GM23338 (cell line): ENCODE data around the gene RTN4IP1. TPM values are rescaled to one million over a fixed set of nuclear protein-coding genes. Genes with fewer than 3 reads are reported as not detected.

Experiments
- ATAC-seq: fragments of 200-7000 bp; cut with Tn5 transposase; 3 replicates; pipeline ENCODE4 v1.9.1; 2020
- DNase-seq: peaks from one replicate; pipeline ENCODE4 v3.0.0-alpha.2; 2015; ENCODE audit warnings: low spot score
- H2AFZ ChIP-seq: fragments of 200-600 bp; sonication (generic); 2 replicates; pipeline ENCODE4 v1.8.0; 2016; ENCODE audit warnings: antibody characterized with exemption, mild to moderate bottlenecking, moderate library complexity
- H3F3A ChIP-seq: fragments of 200-600 bp; sonication (generic); replicated peaks from 2 replicates; pipeline ENCODE4 v1.8.0; 2017; ENCODE audit warnings: antibody characterized with exemption, mixed run types, low read depth
- H3K27ac ChIP-seq: fragments of 200-600 bp; sonication (generic); 2 replicates; pipeline ENCODE4 v1.6.1; 2016; ENCODE audit warnings: low read depth
- H3K27me3 ChIP-seq: fragments of 200-600 bp; sonication (generic); 2 replicates; pipeline ENCODE4 v1.8.0; 2016; ENCODE audit warnings: mild to moderate bottlenecking, mixed run types, moderate library complexity; ENCODE audit not compliant: insufficient read depth
- H3K36me3 ChIP-seq: fragments of 200-600 bp; sonication (generic); 2 replicates; pipeline ENCODE4 v1.8.0; 2016; ENCODE audit warnings: mild to moderate bottlenecking; ENCODE audit not compliant: insufficient read depth
- H3K4me1 ChIP-seq: fragments of 200-600 bp; sonication (generic); 2 replicates; pipeline ENCODE4 v1.8.0; 2016; ENCODE audit warnings: mild to moderate bottlenecking, moderate library complexity; ENCODE audit not compliant: insufficient read depth
- H3K4me2 ChIP-seq: fragments of 200-600 bp; sonication (generic); 2 replicates; pipeline ENCODE4 v1.7.1; 2017; ENCODE audit warnings: mixed run types
- H3K4me3 ChIP-seq: fragments of 200-600 bp; sonication (generic); 2 replicates; pipeline ENCODE4 v1.6.1; 2016; ENCODE audit warnings: mixed run types
- H3K79me2 ChIP-seq: fragments of 200-600 bp; sonication (generic); replicated peaks from 2 replicates; pipeline ENCODE4 v1.8.0; 2017; ENCODE audit warnings: mild to moderate bottlenecking; ENCODE audit not compliant: insufficient read depth
- H3K9me2 ChIP-seq: fragments of 200-600 bp; sonication (generic); 2 replicates; pipeline ENCODE4 v1.8.0; 2017; ENCODE audit not compliant: insufficient read depth
- H4K20me1 ChIP-seq: fragments of 200-600 bp; sonication (generic); replicated peaks from 2 replicates; pipeline ENCODE4 v1.8.0; 2017; ENCODE audit warnings: mild to moderate bottlenecking; ENCODE audit not compliant: insufficient read depth
- H3K27ac Mint-ChIP-seq: 2 replicates; pipeline ENCODE4 v1.8.0; 2020; ENCODE audit warnings: inconsistent platforms, mild to moderate bottlenecking, moderate library complexity, mixed read lengths
- H3K27me3 Mint-ChIP-seq: 3 replicates; pipeline ENCODE4 v1.8.0; 2022; ENCODE audit warnings: low read depth, mild to moderate bottlenecking, moderate library complexity, mixed read lengths, inconsistent platforms; ENCODE audit not compliant: insufficient read depth, poor library complexity
- H3K36me3 Mint-ChIP-seq: 3 replicates; pipeline ENCODE4 v1.8.0; 2021; ENCODE audit warnings: low read depth, mild to moderate bottlenecking, inconsistent platforms, moderate library complexity, mixed read lengths
- H3K4me1 Mint-ChIP-seq: 3 replicates; pipeline ENCODE4 v1.8.0; 2020; ENCODE audit warnings: mild to moderate bottlenecking, inconsistent platforms, mixed read lengths
- H3K4me3 Mint-ChIP-seq: 3 replicates; pipeline ENCODE4 v1.8.0; 2021; ENCODE audit warnings: moderate library complexity, mild to moderate bottlenecking, inconsistent platforms, mixed read lengths
- H3K9me3 Mint-ChIP-seq: 3 replicates; pipeline ENCODE4 v1.8.0; 2020; ENCODE audit warnings: moderate library complexity, mild to moderate bottlenecking, inconsistent platforms, mixed read lengths
- POLR2AphosphoS5 ChIP-seq: IDR thresholded peaks from 2 replicates; pipeline ENCODE4 v1.6.1; 2016; ENCODE audit warnings: antibody characterized with exemption, low read depth
- REST ChIP-seq: IDR thresholded peaks from one replicate; pipeline ENCODE4 v1.6.1; 2018; ENCODE audit warnings: antibody characterized with exemption; ENCODE audit not compliant: unreplicated experiment
- polyA plus RNA-seq: library from polyadenylated mRNA; unstranded; fragments of >200 nt; fragmentation: Nextera tagmentation; extraction: Ambion mirVana; gene quantifications from 2 replicates; pipeline ENCODE4 v1.2.1, GENCODE V29; 2016
- total RNA-seq: library from RNA; depleted of rRNA; stranded (reverse); fragments of >200 nt; shearing (Covaris generic); gene quantifications from 2 replicates; pipeline ENCODE4 v1.2.3, GENCODE V29; 2014
- TF ChIP-seq, protein P1 (sequence below): fragments of 250-450 bp; sonication (Bioruptor Pico); IDR thresholded peaks from 2 replicates; pipeline ENCODE4 v1.5.0; 2020; ENCODE audit warnings: mild to moderate bottlenecking, moderate library complexity
- TF ChIP-seq, protein P2 (sequence below), 2 experiments: fragments of 200-600 bp in 1 of 2; sonication (generic) in 1 of 2; conservative IDR thresholded peaks; 2 replicates each; pipeline versions ENCODE4 v1.5.1 to v1.6.1; 2016 to 2017; ENCODE audit warnings: antibody characterized with exemption in 2 of 2, low read depth in 2 of 2, mild to moderate bottlenecking in 2 of 2, moderate library complexity in 1 of 2

Gene RTN4IP1
- total and polyA plus RNA-seq, 2 experiments from 2014 or later: 14.5 to 17.5 TPM

DNA sequence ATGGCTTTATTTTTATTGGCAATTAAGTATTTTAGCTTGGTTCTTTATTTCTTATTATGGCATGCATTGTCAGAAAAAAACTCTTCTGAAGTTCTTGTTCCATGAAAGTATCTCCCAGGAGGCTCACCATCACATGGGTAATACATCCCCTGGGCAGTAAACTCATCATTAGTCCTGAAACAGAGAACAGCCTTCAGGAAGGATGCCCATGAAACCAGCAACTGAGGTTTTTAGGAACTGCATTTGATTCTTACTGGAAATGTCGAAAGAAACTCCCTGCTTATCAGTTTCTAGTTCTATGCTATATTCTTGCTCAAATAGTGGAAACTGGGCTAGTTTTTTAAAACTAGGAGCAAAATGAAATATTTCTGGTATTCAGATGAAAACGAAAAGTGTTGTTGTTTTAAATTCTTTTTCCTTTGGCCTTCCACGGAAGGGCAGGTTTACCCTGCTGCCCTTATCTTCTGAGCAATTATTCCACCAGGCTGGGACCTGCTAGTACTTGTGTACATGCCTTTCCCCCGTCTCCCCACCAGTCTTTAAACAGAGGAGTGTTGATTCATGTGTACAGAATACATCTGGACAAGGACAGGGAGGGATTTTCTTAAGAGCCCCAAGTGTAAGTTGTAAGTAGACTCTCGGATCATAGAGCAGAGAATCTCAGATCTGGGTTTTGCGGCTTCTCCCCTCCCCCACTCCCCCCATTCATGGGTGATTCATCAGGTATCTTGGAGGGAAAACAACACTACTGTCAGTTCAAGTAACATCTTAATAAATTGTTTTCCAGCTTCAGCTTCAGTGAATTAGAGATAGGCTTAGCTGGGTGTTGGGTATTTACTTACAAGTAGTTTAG is 81.5 kb downstream of the RTN4IP1 start:
- Histone ChIP-seq H3F3A (no peaks in the 10 kb centered on the region), H3K27ac (no peak overlapping the region; the same call in 1 of the 2 replicates), H3K4me1 (peaks cover 5% of the 10 kb centered on the region; the same call in 1 of the 2 replicates), H3K79me2 (no peaks in the 10 kb centered on the region), H3K4me3 (no peak overlapping the region), H3K36me3 (no peaks in the 10 kb centered on the region), H3K4me2 (peak overlapping the region; percentile 25; the same call in 1 of the 2 replicates), H4K20me1 (no peaks in the 10 kb centered on the region; the same call in 1 of the 2 replicates), H3K9me2 (no peaks in the 10 kb centered on the region), H3K27me3 (no peaks in the 10 kb centered on the region), H2AFZ (no peak overlapping the region)
- TF ChIP-seq, protein P1, sequence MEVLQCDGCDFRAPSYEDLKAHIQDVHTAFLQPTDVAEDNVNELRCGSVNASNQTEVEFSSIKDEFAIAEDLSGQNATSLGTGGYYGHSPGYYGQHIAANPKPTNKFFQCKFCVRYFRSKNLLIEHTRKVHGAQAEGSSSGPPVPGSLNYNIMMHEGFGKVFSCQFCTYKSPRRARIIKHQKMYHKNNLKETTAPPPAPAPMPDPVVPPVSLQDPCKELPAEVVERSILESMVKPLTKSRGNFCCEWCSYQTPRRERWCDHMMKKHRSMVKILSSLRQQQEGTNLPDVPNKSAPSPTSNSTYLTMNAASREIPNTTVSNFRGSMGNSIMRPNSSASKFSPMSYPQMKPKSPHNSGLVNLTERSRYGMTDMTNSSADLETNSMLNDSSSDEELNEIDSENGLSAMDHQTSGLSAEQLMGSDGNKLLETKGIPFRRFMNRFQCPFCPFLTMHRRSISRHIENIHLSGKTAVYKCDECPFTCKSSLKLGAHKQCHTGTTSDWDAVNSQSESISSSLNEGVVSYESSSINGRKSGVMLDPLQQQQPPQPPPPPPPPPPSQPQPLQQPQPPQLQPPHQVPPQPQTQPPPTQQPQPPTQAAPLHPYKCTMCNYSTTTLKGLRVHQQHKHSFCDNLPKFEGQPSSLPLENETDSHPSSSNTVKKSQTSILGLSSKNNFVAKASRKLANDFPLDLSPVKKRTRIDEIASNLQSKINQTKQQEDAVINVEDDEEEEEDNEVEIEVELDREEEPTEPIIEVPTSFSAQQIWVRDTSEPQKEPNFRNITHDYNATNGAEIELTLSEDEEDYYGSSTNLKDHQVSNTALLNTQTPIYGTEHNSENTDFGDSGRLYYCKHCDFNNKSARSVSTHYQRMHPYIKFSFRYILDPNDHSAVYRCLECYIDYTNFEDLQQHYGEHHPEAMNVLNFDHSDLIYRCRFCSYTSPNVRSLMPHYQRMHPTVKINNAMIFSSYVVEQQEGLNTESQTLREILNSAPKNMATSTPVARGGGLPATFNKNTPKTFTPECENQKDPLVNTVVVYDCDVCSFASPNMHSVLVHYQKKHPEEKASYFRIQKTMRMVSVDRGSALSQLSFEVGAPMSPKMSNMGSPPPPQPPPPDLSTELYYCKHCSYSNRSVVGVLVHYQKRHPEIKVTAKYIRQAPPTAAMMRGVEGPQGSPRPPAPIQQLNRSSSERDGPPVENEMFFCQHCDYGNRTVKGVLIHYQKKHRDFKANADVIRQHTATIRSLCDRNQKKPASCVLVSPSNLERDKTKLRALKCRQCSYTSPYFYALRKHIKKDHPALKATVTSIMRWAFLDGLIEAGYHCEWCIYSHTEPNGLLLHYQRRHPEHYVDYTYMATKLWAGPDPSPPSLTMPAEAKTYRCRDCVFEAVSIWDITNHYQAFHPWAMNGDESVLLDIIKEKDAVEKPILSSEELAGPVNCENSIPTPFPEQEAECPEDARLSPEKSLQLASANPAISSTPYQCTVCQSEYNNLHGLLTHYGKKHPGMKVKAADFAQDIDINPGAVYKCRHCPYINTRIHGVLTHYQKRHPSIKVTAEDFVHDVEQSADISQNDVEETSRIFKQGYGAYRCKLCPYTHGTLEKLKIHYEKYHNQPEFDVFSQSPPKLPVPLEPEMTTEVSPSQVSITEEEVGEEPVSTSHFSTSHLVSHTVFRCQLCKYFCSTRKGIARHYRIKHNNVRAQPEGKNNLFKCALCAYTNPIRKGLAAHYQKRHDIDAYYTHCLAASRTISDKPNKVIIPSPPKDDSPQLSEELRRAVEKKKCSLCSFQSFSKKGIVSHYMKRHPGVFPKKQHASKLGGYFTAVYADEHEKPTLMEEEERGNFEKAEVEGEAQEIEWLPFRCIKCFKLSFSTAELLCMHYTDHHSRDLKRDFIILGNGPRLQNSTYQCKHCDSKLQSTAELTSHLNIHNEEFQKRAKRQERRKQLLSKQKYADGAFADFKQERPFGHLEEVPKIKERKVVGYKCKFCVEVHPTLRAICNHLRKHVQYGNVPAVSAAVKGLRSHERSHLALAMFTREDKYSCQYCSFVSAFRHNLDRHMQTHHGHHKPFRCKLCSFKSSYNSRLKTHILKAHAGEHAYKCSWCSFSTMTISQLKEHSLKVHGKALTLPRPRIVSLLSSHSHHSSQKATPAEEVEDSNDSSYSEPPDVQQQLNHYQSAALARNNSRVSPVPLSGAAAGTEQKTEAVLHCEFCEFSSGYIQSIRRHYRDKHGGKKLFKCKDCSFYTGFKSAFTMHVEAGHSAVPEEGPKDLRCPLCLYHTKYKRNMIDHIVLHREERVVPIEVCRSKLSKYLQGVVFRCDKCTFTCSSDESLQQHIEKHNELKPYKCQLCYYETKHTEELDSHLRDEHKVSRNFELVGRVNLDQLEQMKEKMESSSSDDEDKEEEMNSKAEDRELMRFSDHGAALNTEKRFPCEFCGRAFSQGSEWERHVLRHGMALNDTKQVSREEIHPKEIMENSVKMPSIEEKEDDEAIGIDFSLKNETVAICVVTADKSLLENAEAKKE: no peak
- TF ChIP-seq, protein P2, sequence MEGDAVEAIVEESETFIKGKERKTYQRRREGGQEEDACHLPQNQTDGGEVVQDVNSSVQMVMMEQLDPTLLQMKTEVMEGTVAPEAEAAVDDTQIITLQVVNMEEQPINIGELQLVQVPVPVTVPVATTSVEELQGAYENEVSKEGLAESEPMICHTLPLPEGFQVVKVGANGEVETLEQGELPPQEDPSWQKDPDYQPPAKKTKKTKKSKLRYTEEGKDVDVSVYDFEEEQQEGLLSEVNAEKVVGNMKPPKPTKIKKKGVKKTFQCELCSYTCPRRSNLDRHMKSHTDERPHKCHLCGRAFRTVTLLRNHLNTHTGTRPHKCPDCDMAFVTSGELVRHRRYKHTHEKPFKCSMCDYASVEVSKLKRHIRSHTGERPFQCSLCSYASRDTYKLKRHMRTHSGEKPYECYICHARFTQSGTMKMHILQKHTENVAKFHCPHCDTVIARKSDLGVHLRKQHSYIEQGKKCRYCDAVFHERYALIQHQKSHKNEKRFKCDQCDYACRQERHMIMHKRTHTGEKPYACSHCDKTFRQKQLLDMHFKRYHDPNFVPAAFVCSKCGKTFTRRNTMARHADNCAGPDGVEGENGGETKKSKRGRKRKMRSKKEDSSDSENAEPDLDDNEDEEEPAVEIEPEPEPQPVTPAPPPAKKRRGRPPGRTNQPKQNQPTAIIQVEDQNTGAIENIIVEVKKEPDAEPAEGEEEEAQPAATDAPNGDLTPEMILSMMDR (conservative IDR thresholded peaks at IDR 0.05; ENCODE audit: low read depth in 2 of 2): no peak
- TF ChIP-seq REST (no peak), POLR2AphosphoS5 (no peak)
- H3K4me1 Mint-ChIP-seq: peaks cover 13% of the 10 kb centered on the region
- no peak overlapping the region for H3K27ac Mint-ChIP-seq
- DNase-seq (peak; percentile 40), ATAC-seq (peak; percentile 44)
- H3K9me3 Mint-ChIP-seq: no peaks in the 10 kb centered on the region
- no peak overlapping the region for H3K4me3 Mint-ChIP-seq
- H3K36me3 Mint-ChIP-seq: peaks cover 7% of the 10 kb centered on the region; the same call in 2 of the 3 replicates
- no peaks in the 10 kb centered on the region for H3K27me3 Mint-ChIP-seq
